ENCODE measurements around the gene ZNF497. TPM values are rescaled to one million over a fixed set of nuclear protein-coding genes. Genes with fewer than 3 reads are reported as not detected.

The ZNF497 gene
- total RNA-seq, 1 experiment from 2014 or later = 2.4 TPM

GRCh38 chr19:58354478-58355030 lies 8.0 kb downstream of the ZNF497 start:
- H3K18ac ChIP-seq (ENCODE audit: insufficient read length, low read depth, low read length) = no peak overlapping the region
- H2BK120ac ChIP-seq (ENCODE audit: low read depth, low read length, poor library complexity, severe bottlenecking) = no peak overlapping the region
- no peak overlapping the region for H3K27ac Mint-ChIP-seq
- no peak overlapping the region for H2BK15ac ChIP-seq (ENCODE audit: low read depth, low read length)
- no peak overlapping the region for H2BK20ac ChIP-seq (ENCODE audit: low read depth, low read length, poor library complexity, severe bottlenecking)
- TF ChIP-seq, protein P1, sequence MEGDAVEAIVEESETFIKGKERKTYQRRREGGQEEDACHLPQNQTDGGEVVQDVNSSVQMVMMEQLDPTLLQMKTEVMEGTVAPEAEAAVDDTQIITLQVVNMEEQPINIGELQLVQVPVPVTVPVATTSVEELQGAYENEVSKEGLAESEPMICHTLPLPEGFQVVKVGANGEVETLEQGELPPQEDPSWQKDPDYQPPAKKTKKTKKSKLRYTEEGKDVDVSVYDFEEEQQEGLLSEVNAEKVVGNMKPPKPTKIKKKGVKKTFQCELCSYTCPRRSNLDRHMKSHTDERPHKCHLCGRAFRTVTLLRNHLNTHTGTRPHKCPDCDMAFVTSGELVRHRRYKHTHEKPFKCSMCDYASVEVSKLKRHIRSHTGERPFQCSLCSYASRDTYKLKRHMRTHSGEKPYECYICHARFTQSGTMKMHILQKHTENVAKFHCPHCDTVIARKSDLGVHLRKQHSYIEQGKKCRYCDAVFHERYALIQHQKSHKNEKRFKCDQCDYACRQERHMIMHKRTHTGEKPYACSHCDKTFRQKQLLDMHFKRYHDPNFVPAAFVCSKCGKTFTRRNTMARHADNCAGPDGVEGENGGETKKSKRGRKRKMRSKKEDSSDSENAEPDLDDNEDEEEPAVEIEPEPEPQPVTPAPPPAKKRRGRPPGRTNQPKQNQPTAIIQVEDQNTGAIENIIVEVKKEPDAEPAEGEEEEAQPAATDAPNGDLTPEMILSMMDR (conservative IDR thresholded peaks at IDR 0.05) = no peak
- H3K4me1 Mint-ChIP-seq = peaks cover 0 to 2% of the 10 kb centered on the region in 2 experiments; a peak in 2 of 4 replicates
- H3K4me3 Mint-ChIP-seq = no peak overlapping the region
- no peaks in the 10 kb centered on the region for H4K20me1 ChIP-seq (ENCODE audit: control insufficient read depth, insufficient read depth, insufficient read length)
- no peak overlapping the region for H4K91ac ChIP-seq (ENCODE audit: insufficient read length, low read depth, low read length)
- H2AFZ ChIP-seq (ENCODE audit: low read length) = no peak overlapping the region
- H3K9ac ChIP-seq (ENCODE audit: extremely low read depth, insufficient read length, low read length) = no peak overlapping the region
- no peak overlapping the region for H3K27ac ChIP-seq (ENCODE audit: insufficient read length, low read depth, low read length)
- peaks cover 2% of the 10 kb centered on the region for H3K23me2 ChIP-seq (ENCODE audit: insufficient read length, low read depth, low read length, poor library complexity, severe bottlenecking)
- no peak overlapping the region for H3K23ac ChIP-seq (ENCODE audit: insufficient read length, low read depth, low read length)
- H2BK5ac ChIP-seq (ENCODE audit: insufficient read length, low read length) = no peak overlapping the region
- WGBS (ENCODE audit: extremely low coverage, insufficient read length, low lambda C conversion rate) = no CpG with 5 or more reads among the region's 6 CpGs
- H3K56ac ChIP-seq (ENCODE audit: insufficient read length, low read depth, low read length) = no peak overlapping the region
- H3K9me3 ChIP-seq (ENCODE audit: control insufficient read depth, low read depth, low read length) = no peaks in the 10 kb centered on the region
- no peak for DNase-seq
- peaks cover 0 to 4% (median 2%) of the 10 kb centered on the region in 3 experiments; a peak in 3 of 7 replicates for H3K36me3 Mint-ChIP-seq (ENCODE audit: insufficient read depth in 1 of 3, low read depth in 3 of 3)
- H3K79me1 ChIP-seq (ENCODE audit: insufficient read depth, low read depth, low read length, poor library complexity, severe bottlenecking) = no peaks in the 10 kb centered on the region
- no peak overlapping the region for H2AK5ac ChIP-seq (ENCODE audit: insufficient read length, low read length)
- H4K8ac ChIP-seq (replicated peaks; ENCODE audit: insufficient read length, low read depth, low read length) = no peak overlapping the region
- H3T11ph ChIP-seq (ENCODE audit: low read length) = no peak overlapping the region
- H3K27me3 Mint-ChIP-seq (ENCODE audit: low read depth) = no peaks in the 10 kb centered on the region
- H3K4ac ChIP-seq (ENCODE audit: low read depth, low read length) = no peak overlapping the region
- no peaks in the 10 kb centered on the region for H3K27me3 ChIP-seq (ENCODE audit: insufficient read depth, low read length)
- no peak overlapping the region for H2BK12ac ChIP-seq (ENCODE audit: insufficient read length, low read depth, low read length)
- H3K4me1 ChIP-seq (ENCODE audit: insufficient read depth, low read length) = no peaks in the 10 kb centered on the region
- no peaks in the 10 kb centered on the region for H3K9me3 Mint-ChIP-seq
- no peak overlapping the region for H3K4me2 ChIP-seq (ENCODE audit: insufficient read depth, insufficient read length, low read length)
- no peaks in the 10 kb centered on the region for H3K79me2 ChIP-seq (ENCODE audit: insufficient read depth, low read length)
- no peak overlapping the region for H3K14ac ChIP-seq (ENCODE audit: insufficient read depth, low read length)
- H4K5ac ChIP-seq (ENCODE audit: insufficient read length, low read depth, low read length) = no peak overlapping the region
